Memory B cell (primary cell): ENCODE results near the gene ARRB1.
A peak's percentile ranks its signal among the peaks of the same experiment; 100 is the strongest.

Experiments used
- ATAC-seq: fragments of 150-1000 bp; cut with Tn5 transposase; 2 replicates; pipeline ENCODE4 v1.10.0; 2021; ENCODE audit warnings: low read depth, mild to moderate bottlenecking, moderate library complexity
- DNase-seq, 2 donors: peaks; one replicate each; pipeline ENCODE4 v3.0.0; 2022; ENCODE audit warnings: low spot score in 2 of 2
- H3K27ac Mint-ChIP-seq: one replicate; pipeline ENCODE4 v1.8.0; 2022; ENCODE audit warnings: mild to moderate bottlenecking, moderate library complexity, mixed read lengths
- H3K27me3 Mint-ChIP-seq: one replicate; pipeline ENCODE4 v1.8.0; 2022; ENCODE audit warnings: mixed read lengths
- H3K36me3 Mint-ChIP-seq: one replicate; pipeline ENCODE4 v1.8.0; 2022; ENCODE audit warnings: mild to moderate bottlenecking, mixed read lengths
- H3K4me1 Mint-ChIP-seq: one replicate; pipeline ENCODE4 v1.8.0; 2022; ENCODE audit warnings: mixed read lengths
- H3K4me3 Mint-ChIP-seq: one replicate; pipeline ENCODE4 v1.8.0; 2022; ENCODE audit warnings: mild to moderate bottlenecking, moderate library complexity, mixed read lengths
- H3K9me3 Mint-ChIP-seq: one replicate; pipeline ENCODE4 v1.8.0; 2022; ENCODE audit warnings: mixed read lengths

Gene ARRB1

GRCh38 chr11:75246671-75247350 is 104.7 kb downstream of the ARRB1 start:
- H3K9me3 Mint-ChIP-seq: no peaks in the 10 kb centered on the region
- ATAC-seq: no peak
- DNase-seq: no peak
- H3K4me1 Mint-ChIP-seq: peaks cover 10% of the 10 kb centered on the region
- no peak overlapping the region for H3K4me3 Mint-ChIP-seq
- peaks cover 20% of the 10 kb centered on the region for H3K27me3 Mint-ChIP-seq
- H3K27ac Mint-ChIP-seq: no peak overlapping the region
- H3K36me3 Mint-ChIP-seq: no peaks in the 10 kb centered on the region

- peaks cover 10% of the 10 kb centered on the region for H3K4me1 Mint-ChIP-seq
- H3K27ac Mint-ChIP-seq: no peak overlapping the region
- peaks cover 18% of the 10 kb centered on the region for H3K27me3 Mint-ChIP-seq
- DNase-seq (no peak), ATAC-seq (no peak)
- H3K9me3 Mint-ChIP-seq: no peaks in the 10 kb centered on the region
- H3K4me3 Mint-ChIP-seq: no peak overlapping the region
- no peaks in the 10 kb centered on the region for H3K36me3 Mint-ChIP-seq
Measured at GRCh38 chr11:75246006-75246670, 105.3 kb downstream of the ARRB1 start.

GRCh38 chr11:75245356-75246005 is 106.0 kb downstream of the ARRB1 start:
- Mint-ChIP-seq H3K36me3 (no peaks in the 10 kb centered on the region), H3K9me3 (no peaks in the 10 kb centered on the region), H3K4me1 (peaks cover 10% of the 10 kb centered on the region), H3K4me3 (no peak overlapping the region), H3K27me3 (peaks cover 18% of the 10 kb centered on the region), H3K27ac (no peak overlapping the region)
- DNase-seq: no peak
- no peak for ATAC-seq

GRCh38 chr11:75244052-75244814 is 107.2 kb downstream of the ARRB1 start:
- DNase-seq: no peak
- Mint-ChIP-seq H3K27ac (no peak overlapping the region), H3K4me1 (peaks cover 10% of the 10 kb centered on the region), H3K27me3 (peaks cover 18% of the 10 kb centered on the region), H3K4me3 (no peak overlapping the region), H3K9me3 (no peaks in the 10 kb centered on the region), H3K36me3 (no peaks in the 10 kb centered on the region)
- no peak for ATAC-seq

- Mint-ChIP-seq H3K9me3 (no peaks in the 10 kb centered on the region), H3K27me3 (peaks cover 15% of the 10 kb centered on the region), H3K4me3 (peak overlapping the region; percentile 81), H3K36me3 (no peaks in the 10 kb centered on the region), H3K4me1 (peaks cover 7% of the 10 kb centered on the region), H3K27ac (no peak overlapping the region)
- ATAC-seq (no peak), DNase-seq (no peak)
Measured at GRCh38 chr11:75242722-75243600, 108.5 kb downstream of the ARRB1 start.

- H3K36me3 Mint-ChIP-seq: no peaks in the 10 kb centered on the region
- no peaks in the 10 kb centered on the region for H3K9me3 Mint-ChIP-seq
Measured at GRCh38 chr11:75241906-75242644, 109.4 kb downstream of the ARRB1 start.

GRCh38 chr11:75241036-75241905 is 110.2 kb downstream of the ARRB1 start:
- Mint-ChIP-seq H3K36me3 (no peaks in the 10 kb centered on the region), H3K9me3 (no peaks in the 10 kb centered on the region), H3K27ac (no peak overlapping the region), H3K27me3 (peaks cover 24% of the 10 kb centered on the region), H3K4me1 (peaks cover 7% of the 10 kb centered on the region), H3K4me3 (peak overlapping the region; percentile 44)
- ATAC-seq (peak; percentile 92), DNase-seq (peak; percentile 82 to 94)

More at GRCh38 chr11:75241906-75242644, 109.4 kb downstream of the ARRB1 start:
- DNase-seq: no peak
- H3K4me1 Mint-ChIP-seq: peaks cover 7% of the 10 kb centered on the region
- H3K27me3 Mint-ChIP-seq: peaks cover 20% of the 10 kb centered on the region
- H3K4me3 Mint-ChIP-seq: peak overlapping the region; percentile 81
- ATAC-seq: peak; percentile 45
- H3K27ac Mint-ChIP-seq: no peak overlapping the region

- no peak for ATAC-seq
- Mint-ChIP-seq H3K4me3 (peak within 1 kb of the TSS; percentile 69), H3K36me3 (no peaks in the 10 kb centered on the region), H3K27me3 (peaks cover 30% of the 10 kb centered on the region), H3K27ac (no peak within 1 kb of the TSS), H3K9me3 (no peaks in the 10 kb centered on the region), H3K4me1 (peaks cover 7% of the 10 kb centered on the region)
- peak in 1 of 2 donors; percentile 27 for DNase-seq
Measured at GRCh38 chr11:75240311-75241035, 111.0 kb downstream of the ARRB1 start, which contains the start of gene TPBGL. Gene TPBGL, plus strand, starts transcription at chr11:75240774. Its CDS starts 276 bp downstream, at chr11:75241050.

GRCh38 chr11:75239531-75240290 is 111.8 kb downstream of the ARRB1 start:
- Mint-ChIP-seq H3K27me3 (peaks cover 30% of the 10 kb centered on the region), H3K36me3 (no peaks in the 10 kb centered on the region), H3K27ac (no peak overlapping the region), H3K4me3 (peak overlapping the region; percentile 69), H3K9me3 (no peaks in the 10 kb centered on the region), H3K4me1 (peaks cover 7% of the 10 kb centered on the region)
- ATAC-seq: no peak
- DNase-seq: no peak

GRCh38 chr11:75238595-75239440 is 112.6 kb downstream of the ARRB1 start:
- H3K9me3 Mint-ChIP-seq: no peaks in the 10 kb centered on the region
- no peaks in the 10 kb centered on the region for H3K36me3 Mint-ChIP-seq
- H3K4me3 Mint-ChIP-seq: no peak overlapping the region
- ATAC-seq (no peak), DNase-seq (no peak)
- peaks cover 7% of the 10 kb centered on the region for H3K4me1 Mint-ChIP-seq
- H3K27me3 Mint-ChIP-seq: peaks cover 32% of the 10 kb centered on the region
- H3K27ac Mint-ChIP-seq: no peak overlapping the region
